ENCODE data around the gene CDV3. TPM values are rescaled to one million over a fixed set of nuclear protein-coding genes. Genes with fewer than 3 reads are reported as not detected.
"Not testable (repeated sequence)": the region's sequence is repeated elsewhere in the genome, so short reads cannot be mapped to it uniquely, and the experiment has no call there.

Gene CDV3
- total and polyA plus RNA-seq, 10 donors, result 68.1 to 253 (median 206) TPM

GRCh38 chr3:133547432-133548041, 25.9 kb upstream of the CDV3 start:
- no peak for DNase-seq
- 91 to 96% (median 94%) methylated on average over 3 of the region's 3 CpGs for WGBS, 5 donors
- Histone ChIP-seq H3K9me3 (no peaks in the 10 kb centered on the region), H3K27me3 (replicated peaks in 1 of 7) (no peaks in the 10 kb centered on the region), H3K36me3 (no peaks in the 10 kb centered on the region), H3K4me1 (peaks cover 0 to 21% (median 6%) of the 10 kb centered on the region in 6 donors), H3K27ac (no peak overlapping the region), H3K4me3 (no peak overlapping the region)
- TF ChIP-seq CTCF (IDR thresholded peaks at IDR 0.05 in 8 of 11, conservative IDR thresholded peaks at IDR 0.05 in 3 of 11), result no peak
- TF ChIP-seq POLR2A (IDR thresholded peaks at IDR 0.05), result no peak
- TF ChIP-seq POLR2AphosphoS5 (IDR thresholded peaks at IDR 0.05), result no peak
- intact Hi-C loops (cut with DNase I; ENCODE audit: low total_unique reads), result no loop called here

DNA sequence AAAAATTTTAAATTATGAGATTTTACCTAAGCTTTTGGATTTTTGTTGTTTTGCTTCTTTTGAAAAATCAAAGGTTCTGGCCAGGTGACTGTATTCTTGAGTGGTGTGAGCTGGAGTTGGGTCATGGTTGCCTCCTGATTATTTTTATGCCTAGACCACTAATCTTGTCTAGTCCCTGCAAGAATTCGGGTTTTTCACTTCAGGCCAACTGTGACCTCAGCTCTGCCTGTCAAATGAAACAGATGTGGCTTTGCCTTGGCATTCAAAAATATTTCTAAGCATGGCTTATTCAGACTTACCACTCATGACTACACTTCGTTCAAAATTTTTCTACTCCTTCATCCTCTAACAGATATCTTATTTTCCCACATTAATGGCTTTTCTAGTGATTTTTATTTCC, 25.4 kb upstream of the CDV3 start:
- Histone ChIP-seq H3K27me3 (replicated peaks in 1 of 7) (no peaks in the 10 kb centered on the region), H3K27ac (peak overlapping the region in 1 of 8 donors; percentile 2), H3K9me3 (no peaks in the 10 kb centered on the region), H3K4me1 (peaks cover 0 to 21% (median 6%) of the 10 kb centered on the region in 6 donors), H3K36me3 (no peaks in the 10 kb centered on the region), H3K4me3 (no peak overlapping the region)
- intact Hi-C loops (cut with DNase I; ENCODE audit: low total_unique reads), result no loop called here
- TF ChIP-seq POLR2A (IDR thresholded peaks at IDR 0.05) (no peak), POLR2AphosphoS5 (IDR thresholded peaks at IDR 0.05) (no peak), CTCF (IDR thresholded peaks at IDR 0.05 in 8 of 11, conservative IDR thresholded peaks at IDR 0.05 in 3 of 11) (no peak)
- DNase-seq, result no peak
- 57 to 73% (median 64%) methylated on average over 2 of the region's 2 CpGs for WGBS, 5 donors

- no peak overlapping the region for H3K4me3 ChIP-seq
- H3K27me3 ChIP-seq (replicated peaks in 1 of 7), result no peaks in the 10 kb centered on the region
- TF ChIP-seq POLR2A (IDR thresholded peaks at IDR 0.05) (no peak), POLR2AphosphoS5 (IDR thresholded peaks at IDR 0.05) (no peak), CTCF (IDR thresholded peaks at IDR 0.05 in 8 of 11, conservative IDR thresholded peaks at IDR 0.05 in 3 of 11) (no peak)
- H3K4me1 ChIP-seq, result peaks cover 0 to 21% (median 6%) of the 10 kb centered on the region in 6 donors
- WGBS, 5 donors, result 84 to 92% (median 87%) methylated on average over 4 of the region's 4 CpGs
- H3K9me3 ChIP-seq, result no peaks in the 10 kb centered on the region
- DNase-seq, result no peak
- intact Hi-C loops (cut with DNase I; ENCODE audit: low total_unique reads), result no loop called here
- no peak overlapping the region for H3K27ac ChIP-seq
- no peaks in the 10 kb centered on the region for H3K36me3 ChIP-seq
These were observed 23.9 kb upstream of the CDV3 start for GRCh38 chr3:133549565-133549964.

GRCh38 chr3:133551589-133551988, 21.9 kb upstream of the CDV3 start:
- H3K27ac ChIP-seq; H3K27me3 ChIP-seq (replicated peaks in 1 of 7); H3K36me3 ChIP-seq; H3K9me3 ChIP-seq; H3K4me3 ChIP-seq; DNase-seq; intact Hi-C loops (cut with DNase I; ENCODE audit: low total_unique reads): not testable (repeated sequence)
- 87 to 100% (median 98%) methylated on average over 4 to 13 of the region's 14 CpGs for WGBS, 5 donors
- H3K4me1 ChIP-seq, result peaks cover 0 to 21% (median 6%) of the 10 kb centered on the region in 6 donors

Data from spleen (tissue), 11 donors.